CD4-positive, alpha-beta T cell treated with Interleukin-21 for 1 hour (primary cell): ENCODE data around the gene NREP.
"Not testable (repeated sequence)": the region's sequence is repeated elsewhere in the genome, so short reads cannot be mapped to it uniquely, and the experiment has no call there.

ENCODE experiments used
- DNase-seq: peaks from one replicate; pipeline ENCODE4 v3.0.0-alpha.2; 2020

Gene NREP

DNA sequence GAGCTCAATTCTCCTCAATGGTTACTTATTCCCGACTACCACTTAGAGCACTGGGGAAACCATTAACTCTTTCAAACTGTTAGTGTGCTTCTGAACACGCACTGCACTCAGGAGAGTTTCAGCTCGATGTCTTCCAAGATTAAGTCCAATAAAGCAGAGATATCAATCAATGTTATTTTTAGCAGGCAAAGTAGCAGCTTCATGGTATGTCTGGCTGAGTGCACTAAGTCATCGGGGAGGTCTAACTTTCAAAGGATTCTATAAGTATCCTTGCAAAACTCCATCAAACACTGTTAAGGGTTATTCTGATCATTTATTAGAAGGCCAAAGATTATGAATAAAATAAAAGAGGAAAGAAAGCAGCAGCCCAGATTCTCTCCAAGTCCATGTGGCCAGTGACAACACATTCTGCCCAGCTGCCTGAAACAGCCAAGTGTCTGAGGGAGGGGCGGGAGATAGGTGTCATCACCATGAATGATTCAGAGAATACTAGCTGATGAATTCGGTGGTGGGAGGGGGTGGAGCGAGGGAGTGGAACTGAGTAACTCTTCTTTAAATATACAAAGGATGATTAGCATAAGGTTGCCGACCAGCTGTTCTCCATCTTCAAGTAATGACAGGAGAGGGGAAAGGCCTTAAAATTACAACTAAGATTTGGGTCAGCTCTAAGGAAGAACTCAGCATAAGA lies 21.3 kb downstream of the NREP start:
- no peak for DNase-seq

DNA sequence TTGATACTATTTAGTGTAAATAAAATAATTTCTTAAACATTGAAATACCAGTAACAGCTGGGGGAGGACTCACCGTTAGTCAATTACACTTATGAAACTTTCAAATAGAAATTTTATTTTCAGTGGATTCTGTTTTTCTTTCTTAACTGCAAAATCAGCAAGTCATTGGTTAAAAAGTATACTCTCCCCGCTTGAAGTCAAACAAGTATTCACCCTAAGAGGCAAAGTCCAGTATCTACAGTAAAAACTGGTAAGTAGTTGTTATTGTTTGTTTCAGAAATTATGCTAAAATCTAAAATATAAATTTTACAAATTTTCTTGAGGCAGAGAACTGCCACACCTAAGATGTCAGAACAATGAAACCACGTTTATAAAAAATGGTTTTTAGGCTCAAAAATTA lies 22.4 kb downstream of the NREP start:
- no peak for DNase-seq

DNA sequence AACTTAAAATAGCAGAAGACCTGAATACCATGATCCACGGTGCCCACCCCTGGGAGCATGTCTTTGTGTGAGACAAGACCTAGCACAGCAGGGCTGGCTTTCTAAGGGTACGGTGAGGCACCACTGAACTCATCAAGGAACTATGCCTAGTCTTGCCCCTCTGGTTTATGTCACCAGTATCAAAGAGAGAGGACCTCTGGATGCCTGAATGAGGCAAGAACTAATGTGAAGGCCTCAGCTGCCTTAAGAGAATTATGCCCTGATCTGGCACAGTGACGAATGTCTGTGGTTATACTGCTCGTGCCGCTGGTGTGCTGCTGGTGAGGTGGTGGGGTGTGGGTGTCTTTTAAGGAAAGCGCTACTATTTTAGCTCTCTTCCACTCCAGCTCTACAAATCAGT lies 23.0 kb downstream of the NREP start:
- no peak for DNase-seq

DNA sequence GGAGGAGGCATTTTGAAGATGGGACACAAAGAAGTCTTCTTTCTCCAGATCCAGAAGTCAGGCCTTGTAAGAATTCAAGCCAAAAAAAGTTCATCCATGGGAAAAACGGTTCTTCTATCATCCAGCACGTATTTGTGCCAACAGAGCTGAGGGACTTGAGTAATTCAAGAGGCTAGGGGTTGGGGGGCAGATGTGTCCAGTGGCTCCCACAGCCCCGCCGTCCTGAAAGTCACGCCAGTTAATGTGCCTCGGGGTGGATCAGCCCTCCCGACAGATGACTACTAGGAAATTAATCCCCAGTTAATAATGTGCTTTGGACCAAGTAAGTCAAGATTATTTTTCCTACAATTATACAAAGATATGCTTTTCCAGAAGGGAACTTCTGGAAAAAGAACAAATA lies 23.4 kb downstream of the NREP start:
- no peak for DNase-seq

DNA sequence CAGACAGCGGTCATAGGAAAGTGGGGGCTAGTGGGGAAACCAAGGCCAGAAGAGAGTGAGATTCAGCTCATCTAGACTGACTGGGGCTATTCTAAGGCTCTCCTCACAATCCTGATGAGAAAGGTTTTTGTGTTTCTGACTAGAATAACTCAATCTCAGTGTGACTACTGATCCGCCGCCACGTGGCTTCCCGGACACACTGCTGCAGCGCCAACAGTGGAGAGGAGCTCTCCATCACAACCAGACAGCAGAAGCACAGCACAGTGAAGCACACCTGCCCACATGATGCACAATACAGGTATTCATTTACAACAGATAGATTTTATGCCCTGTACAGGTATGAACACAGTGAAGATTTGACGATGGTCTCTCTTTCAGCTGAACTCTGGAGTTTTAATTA lies 25.4 kb downstream of the NREP start:
- DNase-seq, result no peak

DNA sequence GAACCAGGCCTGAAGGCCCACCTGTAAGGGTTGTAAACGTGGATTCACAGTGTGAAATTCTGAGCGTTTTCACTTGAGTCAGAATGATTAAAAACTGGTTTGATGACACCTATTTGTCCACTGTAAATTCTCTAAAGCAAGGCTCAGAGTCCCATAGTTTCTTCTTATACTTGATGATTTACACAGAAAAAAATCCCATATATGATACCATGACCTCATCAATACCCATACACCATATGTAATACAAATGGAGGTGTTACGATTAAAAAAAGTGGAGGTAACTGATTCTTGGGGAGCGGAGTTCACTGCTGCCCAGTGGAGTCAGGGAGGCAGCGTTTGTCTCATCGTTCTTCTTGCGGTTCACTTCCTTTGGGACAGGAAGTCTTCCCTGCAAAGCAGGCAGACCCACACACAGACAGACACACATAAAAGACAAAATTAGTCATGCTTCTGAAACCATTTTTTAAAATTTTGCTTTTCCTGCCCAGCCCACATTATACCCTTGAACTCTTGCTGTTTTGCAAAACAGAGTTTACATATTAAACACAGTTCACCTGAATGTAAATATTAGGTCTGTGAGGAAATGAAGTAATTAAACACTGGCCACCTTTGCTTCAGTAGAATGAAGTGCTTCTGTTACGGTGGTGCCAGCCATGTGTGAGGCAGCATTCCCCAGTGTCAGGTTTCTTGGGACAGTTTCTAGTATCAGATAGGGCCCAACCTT lies 26.2 kb downstream of the NREP start:
- DNase-seq, result no peak

DNA sequence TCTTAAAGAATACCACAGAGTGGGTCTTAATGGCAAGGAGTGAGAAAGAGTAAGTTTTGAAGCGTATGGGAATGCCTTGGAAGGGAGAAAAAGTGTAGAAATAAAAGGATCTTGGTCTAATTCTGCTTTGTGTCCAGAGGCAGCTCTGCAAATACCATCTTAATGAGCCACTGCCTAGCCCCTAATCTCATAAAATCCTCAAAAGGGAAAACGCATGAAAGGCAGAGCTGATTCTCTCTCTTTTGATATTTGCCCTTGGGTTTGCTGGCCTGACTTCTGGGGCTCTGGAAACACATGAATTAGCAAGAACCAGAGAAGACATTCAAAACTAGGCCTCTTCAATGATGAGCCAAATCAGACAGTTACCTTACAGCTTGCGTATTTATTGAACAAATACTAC lies 28.1 kb downstream of the NREP start:
- DNase-seq, result no peak

DNA sequence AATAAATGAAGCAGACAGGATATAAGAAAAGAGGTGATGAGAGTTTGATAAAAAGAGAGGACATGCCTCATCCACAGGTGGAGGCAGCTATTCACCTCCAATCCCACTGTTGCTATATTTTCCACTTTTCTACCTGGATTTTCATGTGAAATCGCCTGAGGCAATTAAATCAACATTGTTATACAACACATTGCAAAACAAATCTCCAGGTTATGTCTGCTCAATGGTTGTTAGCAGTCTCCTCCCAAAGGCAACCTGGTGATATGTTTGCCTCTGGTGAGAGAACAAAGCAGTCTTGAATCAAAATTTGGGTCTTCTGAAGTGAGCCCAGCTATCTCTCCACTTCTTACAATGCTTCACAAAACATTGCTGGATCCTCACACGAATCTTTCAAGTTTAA lies 30.0 kb downstream of the NREP start:
- no peak for DNase-seq

DNA sequence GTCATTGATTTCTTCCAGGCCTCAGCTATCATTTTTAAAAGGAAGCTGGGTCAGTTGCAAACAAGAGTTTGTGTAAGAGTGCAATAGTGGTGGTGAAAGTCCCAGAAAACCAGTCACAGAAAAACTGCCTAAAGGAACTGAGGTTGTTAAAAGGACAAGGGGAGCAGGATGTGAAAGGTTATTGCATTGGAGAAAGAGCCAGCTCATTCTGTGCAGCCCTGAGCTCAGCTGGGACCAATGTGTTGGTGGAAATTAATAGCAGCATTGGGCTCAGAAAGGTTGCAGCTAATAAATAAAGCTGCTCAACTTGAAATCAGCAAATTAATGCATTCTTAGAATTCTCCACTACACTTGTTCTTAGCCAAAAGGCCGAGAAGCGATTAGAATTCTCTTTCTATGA lies 34.9 kb downstream of the NREP start:
- DNase-seq, result no peak

DNA sequence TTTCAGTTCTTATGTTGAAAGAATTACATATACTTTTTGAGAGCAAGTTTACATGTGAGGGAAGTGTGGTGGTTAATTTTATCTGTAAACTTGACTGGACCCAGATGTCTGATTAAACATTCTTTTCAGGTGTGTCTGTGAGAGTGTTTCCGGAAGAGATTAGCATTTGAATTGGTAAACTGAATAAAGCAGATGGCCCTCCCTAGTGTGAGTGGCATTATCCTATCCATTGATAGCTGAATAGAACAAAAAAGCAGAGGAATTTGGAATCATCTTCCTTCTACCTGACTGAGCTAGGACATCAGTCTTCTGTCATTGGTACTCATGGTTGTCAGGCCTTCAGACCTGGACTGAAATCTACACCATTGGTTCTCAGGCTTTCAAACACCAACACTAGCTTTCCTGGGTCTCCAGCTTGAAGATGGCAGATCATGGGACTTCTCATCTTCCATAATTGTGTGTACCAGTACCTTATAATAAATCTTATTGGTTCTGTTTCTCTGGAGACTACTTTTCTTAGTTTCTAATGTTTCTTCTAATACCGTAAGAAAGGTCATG lies 36.6 kb downstream of the NREP start:
- no peak for DNase-seq

DNA sequence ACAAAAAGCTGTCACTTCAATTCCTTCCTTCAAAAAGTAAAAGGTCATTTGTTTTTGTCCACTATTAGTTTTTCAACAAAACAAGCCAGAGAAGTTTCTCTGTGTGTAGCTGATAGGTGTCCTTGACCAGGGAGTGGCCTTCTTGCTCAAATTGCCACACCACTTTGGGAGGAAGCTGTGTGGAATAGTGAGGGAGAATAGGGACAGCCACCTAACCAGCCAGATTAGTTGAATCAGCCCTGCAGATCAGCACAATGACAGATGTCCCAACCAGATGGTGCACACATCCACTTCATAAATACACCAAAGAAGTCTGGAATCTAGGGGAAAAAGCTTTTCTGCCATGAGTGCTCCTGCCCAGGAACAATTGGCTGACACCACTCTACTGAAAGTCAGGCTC lies 37.2 kb downstream of the NREP start:
- no peak for DNase-seq

DNA sequence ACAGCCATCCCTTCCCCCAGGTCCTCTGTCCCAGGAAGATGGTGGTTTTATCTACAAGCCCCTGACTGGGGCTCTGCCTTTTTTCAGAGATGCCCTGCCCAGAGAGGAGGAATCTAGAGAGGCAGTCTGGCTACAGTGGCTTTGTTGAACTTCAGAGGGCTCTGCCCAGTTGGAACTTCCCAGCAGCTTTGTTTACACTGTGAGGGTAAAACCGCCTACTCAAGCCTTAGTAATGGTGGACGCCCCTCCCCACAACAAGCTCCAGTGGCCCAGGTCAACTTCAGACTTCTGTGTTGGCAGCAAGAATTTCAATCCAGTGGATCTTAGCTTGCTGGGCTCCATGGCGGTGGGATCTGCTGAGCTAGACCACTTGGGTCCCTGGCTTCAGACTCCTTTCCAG lies 40.2 kb downstream of the NREP start:
- DNase-seq, result not testable (repeated sequence)

DNA sequence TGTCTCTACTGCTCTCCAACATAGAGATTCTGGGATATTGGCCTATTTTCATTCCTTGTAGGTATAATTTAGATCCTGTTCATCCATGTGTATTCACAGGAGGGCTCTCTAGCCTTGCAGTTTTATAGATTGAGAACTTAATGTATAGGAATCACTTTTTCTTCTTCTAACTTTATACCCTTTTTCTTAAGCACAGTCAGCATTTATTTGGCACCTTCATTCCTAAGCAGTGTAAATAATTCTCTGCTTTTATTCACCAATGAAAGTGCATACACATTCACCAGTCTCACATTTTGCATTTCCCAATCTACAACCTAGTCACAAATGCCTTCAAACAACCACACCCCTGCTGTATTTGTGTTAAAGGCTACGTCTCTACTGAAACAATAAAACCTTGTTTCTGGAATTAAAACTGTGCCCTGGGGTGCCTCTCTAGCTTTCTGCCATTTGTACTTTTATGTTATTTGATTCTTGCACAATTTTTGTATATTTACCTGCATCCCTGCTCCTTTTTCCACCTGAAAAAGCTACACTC lies 49.3 kb downstream of the NREP start:
- DNase-seq, result no peak

DNA sequence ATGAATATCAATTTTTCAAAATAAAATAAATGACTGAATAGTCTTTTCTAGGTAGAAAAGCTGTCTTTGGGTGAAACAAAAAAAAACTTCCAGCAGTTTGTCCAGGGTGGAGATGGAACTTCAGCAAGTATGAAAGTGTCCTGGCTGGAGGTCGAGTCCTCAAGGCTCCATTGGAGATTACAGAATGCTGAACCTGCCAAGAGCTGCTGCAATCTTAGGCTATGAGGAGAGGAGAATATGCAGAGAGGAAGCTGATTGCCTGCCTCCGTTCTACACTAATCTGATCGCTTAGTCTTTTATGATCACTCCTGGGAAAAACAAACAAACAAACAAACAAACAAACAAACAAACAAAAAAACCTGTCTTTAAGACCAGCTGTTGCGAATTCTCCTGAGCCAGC lies 50.6 kb downstream of the NREP start:
- DNase-seq, result no peak

DNA sequence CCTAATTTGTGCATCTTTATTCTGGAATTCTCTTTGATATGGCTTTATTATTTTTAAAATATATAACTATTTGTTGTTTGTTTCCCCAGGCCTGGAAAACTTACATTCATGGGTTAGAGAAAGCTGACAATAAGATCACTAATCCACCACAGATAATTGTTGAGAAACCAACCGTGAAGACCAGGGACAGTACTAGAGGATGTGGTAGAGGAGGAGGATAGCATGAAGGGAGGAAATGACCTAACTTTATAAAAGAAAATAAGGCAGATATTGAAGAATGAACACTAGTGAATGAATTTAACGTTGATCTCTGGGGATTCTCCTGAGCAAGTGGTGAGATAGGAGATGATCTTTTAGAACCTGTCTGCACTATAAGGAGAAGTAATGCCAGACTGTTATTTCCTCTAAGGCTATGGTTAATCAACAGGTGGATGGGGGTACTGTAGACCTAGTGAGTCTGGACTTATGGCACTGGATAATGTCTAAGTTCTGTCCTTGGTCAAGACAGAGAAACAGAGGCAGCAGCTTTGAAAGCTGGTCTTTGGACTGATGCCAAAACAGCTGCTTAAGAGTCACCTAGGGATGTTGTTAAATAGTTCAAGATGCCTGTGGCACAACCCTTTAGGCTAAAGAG lies 52.4 kb downstream of the NREP start:
- no peak for DNase-seq

DNA sequence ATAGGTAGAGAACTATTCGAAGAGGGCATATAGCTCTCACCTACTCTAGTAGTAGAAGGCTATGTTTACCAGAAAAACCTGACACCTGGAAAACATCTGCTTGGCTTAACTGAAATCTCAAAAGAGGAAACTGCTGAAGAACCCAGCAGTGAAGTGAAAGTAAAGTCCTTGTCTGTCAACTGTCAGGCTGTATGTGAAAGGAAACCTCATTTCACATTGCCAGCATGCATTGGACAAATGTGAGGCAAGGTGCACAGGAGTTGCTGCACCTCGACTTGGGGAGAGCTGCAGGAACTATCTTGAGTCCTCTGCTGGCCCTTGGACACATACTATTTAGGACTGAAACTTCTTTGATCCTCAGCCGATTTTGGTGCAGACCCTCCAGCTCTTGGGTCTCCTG lies 53.3 kb downstream of the NREP start:
- DNase-seq, result no peak

DNA sequence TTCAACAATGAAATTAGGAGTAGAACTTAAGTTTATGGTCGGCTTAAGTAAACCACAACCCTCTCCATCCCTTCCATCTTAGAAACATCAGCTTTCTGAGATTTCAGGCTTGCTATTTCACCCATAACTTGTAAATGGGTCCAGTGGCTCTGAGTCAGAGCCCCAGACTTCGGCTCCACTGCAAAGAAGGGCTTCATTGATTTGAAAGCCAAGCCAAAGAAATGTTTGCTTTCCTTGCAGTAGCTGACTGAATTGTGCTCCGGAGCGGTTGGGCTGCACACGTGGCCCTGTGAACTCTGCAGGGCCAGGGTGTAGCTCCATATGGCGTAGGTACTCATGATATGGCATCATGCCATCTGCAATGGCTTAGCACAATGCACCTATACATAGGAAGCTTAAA lies 57.0 kb downstream of the NREP start:
- no peak for DNase-seq

DNA sequence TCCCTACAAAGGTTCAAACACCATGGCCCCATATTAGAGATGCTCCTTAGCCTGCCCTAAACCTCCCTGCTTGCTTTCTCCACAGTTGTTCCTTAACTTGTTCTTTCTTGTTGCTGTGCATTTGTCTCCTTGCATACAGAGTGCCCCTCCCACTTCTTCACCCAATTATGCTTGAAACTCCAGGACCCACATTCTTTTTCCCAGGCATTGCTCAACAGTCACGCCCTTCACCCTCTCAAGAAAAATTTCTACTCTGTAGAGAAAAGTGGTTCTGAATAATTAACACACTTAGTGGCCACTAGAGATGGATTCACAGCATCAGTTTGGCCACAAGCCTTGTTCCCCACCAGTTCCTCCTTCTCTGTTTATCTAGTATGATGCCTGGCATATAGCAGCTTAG lies 57.7 kb downstream of the NREP start:
- no peak for DNase-seq

DNA sequence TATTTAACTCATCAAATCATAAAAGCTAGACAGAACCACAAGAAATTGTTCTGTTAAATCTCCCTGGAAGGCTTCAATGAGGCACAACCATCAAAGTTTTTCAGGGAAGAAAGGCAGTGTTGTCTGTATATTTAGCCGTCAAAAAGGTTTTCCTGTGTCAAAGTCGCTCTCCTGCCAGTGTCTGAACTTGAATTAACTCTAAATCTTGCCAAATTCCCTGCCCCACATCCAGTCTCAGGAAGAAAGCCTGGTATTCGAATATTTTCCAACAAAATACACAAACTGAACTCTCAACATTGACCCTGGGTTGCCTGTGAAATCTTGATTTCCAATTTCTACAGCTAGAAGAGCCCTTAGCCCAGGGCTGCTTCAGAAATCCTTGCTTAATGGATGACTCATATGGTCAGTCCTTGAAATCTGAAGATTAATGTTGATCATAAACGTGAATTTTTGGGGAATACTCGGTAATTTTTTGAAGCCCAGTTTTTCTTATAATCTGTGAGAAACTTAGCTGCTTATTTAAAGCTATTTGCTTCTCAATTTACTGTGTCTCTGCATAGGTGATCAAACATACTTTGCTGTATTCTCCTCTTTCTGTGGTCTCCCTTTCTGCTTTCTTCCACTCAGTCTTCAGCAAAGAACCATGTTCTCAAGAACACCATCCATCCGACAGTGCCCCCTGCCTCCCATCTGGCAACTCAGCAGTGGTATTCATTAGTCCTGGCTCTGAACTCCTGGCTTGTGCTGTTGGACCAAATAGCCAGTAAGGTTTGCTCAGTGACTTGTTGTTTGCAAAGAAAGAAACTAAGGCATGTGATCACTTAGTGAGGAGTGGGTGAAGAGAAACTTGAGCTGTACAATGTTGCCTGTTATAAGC lies 58.9 kb downstream of the NREP start:
- DNase-seq, result no peak

DNA sequence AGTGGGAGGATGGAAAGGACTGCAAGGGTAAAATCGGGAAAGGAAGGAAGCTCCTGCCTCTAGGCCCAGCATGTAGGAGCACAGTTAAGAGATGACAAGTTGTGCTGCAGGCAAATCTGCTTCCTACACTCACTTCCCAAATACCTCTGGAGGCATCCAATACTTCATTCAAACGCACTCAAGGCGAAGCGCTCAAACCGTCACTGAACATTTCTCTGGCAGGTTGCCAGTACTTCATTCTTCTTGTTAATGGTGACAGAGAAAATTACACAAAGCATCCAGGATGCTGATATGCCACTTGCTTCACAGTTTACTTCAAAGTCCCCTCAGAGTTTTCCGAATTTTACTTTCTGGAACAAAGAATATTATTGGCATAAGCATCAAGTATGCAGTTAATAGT lies 59.8 kb downstream of the NREP start:
- no peak for DNase-seq

DNA sequence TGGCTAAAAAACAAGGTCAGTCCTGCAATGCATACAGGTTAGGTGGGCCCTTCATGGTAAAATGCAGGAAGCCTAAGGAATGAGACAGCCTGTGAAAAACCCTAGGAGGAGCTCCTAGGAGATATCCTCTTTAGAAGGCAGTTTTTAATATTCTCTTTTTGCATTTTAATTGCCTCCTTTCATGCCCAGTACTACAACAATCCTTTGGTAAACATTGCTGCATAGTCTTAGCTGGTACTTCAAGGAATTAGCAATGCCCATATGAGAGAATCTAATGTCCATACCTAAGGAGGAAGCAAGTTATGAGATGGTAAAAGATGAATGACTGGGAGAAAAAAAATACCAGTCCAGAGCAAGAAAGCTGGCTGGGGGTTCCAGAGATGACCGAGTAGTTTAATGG lies 61.0 kb downstream of the NREP start:
- no peak for DNase-seq

DNA sequence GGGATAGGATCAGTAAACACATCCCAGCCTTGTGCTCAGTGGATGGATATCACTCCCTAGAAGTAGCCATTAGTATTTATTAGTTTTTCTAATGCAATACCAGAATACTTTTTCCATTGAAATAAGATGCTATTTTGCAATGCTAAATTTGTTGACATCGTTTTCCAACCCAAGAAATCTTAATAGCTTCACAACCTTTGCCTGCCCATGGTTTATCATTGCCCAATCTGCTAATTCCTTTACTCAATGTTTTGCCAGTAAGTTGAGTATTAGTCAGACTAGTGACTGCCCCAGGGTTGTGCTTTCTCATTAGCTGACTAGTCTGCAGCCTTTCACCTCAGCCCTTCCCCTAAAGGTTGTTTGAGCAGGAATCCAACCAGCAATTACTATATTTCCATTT lies 62.9 kb downstream of the NREP start:
- DNase-seq, result no peak

DNA sequence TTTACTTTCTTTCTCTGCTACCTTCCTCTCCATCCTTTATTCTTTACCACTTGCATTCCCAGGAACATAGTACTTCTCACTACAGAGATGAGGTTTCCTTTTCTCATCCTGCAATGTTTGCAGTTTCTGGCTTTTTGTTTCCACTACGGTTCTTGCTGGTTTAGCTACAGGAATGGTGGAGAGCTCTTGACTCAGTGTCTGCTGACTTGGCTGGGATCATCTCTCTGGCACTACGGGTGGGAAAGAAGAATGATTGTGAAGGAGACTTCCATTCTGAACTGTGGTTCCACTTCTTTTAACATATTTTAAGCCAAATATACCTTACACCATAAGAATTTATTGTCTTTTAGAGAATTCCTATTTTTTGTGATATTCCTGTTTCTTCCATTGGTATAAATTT lies 65.1 kb downstream of the NREP start:
- no peak for DNase-seq
